ENCODE data around the gene CEACAM6.
"Not testable (repeated sequence)": the region's sequence is repeated elsewhere in the genome, so short reads cannot be mapped to it uniquely, and the experiment has no call there.

Gene CEACAM6

GRCh38 chr19:41755328-41755913 lies at the start of gene CEACAM6:
Gene CEACAM6, plus strand, starts transcription at chr19:41755530. Its CDS starts 109 bp downstream, at chr19:41755639.
- DNase-seq (ENCODE audit: low read depth in 2 of 2) = no peak

DNA sequence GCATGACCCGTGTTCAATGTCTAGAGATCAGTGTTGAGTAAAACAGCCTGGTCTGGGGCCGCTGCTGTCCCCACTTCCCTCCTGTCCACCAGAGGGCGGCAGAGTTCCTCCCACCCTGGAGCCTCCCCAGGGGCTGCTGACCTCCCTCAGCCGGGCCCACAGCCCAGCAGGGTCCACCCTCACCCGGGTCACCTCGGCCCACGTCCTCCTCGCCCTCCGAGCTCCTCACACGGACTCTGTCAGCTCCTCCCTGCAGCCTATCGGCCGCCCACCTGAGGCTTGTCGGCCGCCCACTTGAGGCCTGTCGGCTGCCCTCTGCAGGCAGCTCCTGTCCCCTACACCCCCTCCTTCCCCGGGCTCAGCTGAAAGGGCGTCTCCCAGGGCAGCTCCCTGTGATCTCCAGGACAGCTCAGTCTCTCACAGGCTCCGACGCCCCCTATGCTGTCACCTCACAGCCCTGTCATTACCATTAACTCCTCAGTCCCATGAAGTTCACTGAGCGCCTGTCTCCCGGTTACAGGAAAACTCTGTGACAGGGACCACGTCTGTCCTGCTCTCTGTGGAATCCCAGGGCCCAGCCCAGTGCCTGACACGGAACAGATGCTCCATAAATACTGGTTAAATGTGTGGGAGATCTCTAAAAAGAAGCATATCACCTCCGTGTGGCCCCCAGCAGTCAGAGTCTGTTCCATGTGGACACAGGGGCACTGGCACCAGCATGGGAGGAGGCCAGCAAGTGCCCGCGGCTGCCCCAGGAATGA lies 48.4 kb upstream of the CEACAM6 start:
- DNase-seq (ENCODE audit: low read depth in 2 of 2) = peak; percentile 52 to 60

- DNase-seq (ENCODE audit: low read depth in 2 of 2) = no peak
These were observed 47.9 kb upstream of the CEACAM6 start for GRCh38 chr19:41707502-41707812.

GRCh38 chr19:41707871-41708371 lies 47.4 kb upstream of the CEACAM6 start:
- DNase-seq (ENCODE audit: low read depth in 2 of 2) = no peak

DNA sequence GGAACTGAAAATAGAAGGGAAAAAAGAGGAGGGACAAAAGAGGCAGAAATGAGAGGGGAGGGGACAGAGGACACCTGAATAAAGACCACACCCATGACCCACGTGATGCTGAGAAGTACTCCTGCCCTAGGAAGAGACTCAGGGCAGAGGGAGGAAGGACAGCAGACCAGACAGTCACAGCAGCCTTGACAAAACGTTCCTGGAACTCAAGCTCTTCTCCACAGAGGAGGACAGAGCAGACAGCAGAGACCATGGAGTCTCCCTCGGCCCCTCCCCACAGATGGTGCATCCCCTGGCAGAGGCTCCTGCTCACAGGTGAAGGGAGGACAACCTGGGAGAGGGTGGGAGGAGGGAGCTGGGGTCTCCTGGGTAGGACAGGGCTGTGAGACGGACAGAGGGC lies 46.8 kb upstream of the CEACAM6 start, which contains the start of gene CEACAM5:
CEACAM5 (plus strand) TSS at position 146 of the 400 bp plus-strand sequence; CDS start at position 252, 106 bp downstream.
- DNase-seq (ENCODE audit: low read depth in 2 of 2) = no peak

DNA sequence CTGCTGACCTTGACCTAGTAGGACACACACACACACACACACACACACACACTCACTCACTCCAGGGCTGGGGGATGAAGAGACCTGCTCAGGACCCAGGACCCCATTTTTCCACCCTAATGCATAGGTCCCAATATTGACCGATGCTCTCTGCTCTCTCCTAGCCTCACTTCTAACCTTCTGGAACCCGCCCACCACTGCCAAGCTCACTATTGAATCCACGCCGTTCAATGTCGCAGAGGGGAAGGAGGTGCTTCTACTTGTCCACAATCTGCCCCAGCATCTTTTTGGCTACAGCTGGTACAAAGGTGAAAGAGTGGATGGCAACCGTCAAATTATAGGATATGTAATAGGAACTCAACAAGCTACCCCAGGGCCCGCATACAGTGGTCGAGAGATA lies 45.8 kb upstream of the CEACAM6 start:
- DNase-seq (ENCODE audit: low read depth in 2 of 2) = not testable (repeated sequence)

- DNase-seq (ENCODE audit: low read depth in 2 of 2) = no peak
These were observed 45.2 kb upstream of the CEACAM6 start for GRCh38 chr19:41709951-41710645.

DNA sequence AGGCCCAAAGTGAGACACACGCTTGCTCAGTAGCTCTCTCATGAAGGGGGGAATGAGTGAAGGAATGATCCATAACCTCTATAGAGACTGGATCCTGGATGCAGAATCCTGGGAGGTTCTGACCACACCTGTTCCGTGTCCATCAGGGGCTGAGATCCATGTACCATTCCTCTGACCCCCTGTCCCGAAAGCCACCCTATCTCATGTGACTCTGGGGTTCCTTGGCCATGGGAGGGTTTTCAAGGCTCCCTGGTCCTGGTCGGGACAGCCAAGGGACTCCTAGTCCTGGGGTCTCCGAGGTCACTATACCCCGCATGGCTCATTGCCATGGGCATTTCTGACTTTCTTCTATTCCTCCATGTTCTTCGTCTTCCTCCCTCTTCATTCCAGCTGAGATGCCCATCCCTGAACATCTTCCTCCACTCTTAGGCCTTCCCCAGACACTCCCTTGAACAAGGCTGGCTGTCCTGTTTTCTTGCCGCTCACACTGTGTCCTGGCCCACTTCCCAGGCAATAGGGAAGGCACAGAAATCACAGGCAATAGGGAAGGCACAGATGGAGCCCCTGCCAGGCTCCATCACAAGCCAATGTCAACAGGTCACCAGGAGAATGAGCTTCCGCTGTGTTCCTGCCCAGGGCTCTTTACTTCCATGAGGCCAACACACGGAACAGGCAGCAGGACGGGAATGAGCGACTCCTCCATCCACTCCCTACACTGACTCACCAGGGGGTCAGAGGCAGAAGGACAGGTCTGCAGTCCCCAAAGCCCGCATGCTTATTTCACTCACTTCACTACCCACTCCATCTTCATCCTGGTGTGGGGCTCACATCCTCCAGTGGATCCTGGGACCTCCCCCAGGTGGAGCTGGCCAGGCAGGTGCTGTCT lies 43.7 kb upstream of the CEACAM6 start:
- no peak for DNase-seq (ENCODE audit: low read depth in 2 of 2)

- no peak for DNase-seq (ENCODE audit: low read depth in 2 of 2)
These were observed 40.7 kb upstream of the CEACAM6 start for GRCh38 chr19:41714598-41714997.

GRCh38 chr19:41718761-41719160 lies 36.6 kb upstream of the CEACAM6 start:
- no peak for DNase-seq (ENCODE audit: low read depth in 2 of 2)

DNA sequence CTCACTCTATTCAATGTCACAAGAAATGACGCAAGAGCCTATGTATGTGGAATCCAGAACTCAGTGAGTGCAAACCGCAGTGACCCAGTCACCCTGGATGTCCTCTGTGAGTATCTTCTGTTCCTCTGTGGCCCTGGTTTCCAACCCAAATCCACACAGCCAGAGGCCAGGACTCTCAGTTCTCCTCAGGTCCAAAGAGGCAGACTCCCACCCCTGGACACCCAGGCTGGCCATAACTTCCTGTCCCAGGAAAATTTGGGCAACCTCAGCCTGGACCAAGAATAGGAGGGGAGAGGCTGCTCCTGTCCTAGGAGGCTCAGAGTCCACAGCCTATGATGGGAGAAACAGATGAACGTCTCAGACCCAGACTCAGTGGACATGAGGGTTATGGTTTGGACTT lies 35.2 kb upstream of the CEACAM6 start:
- no peak for DNase-seq (ENCODE audit: low read depth in 2 of 2)

- no peak for DNase-seq (ENCODE audit: low read depth in 2 of 2)
These were observed 28.8 kb upstream of the CEACAM6 start for GRCh38 chr19:41726493-41726892.

DNA sequence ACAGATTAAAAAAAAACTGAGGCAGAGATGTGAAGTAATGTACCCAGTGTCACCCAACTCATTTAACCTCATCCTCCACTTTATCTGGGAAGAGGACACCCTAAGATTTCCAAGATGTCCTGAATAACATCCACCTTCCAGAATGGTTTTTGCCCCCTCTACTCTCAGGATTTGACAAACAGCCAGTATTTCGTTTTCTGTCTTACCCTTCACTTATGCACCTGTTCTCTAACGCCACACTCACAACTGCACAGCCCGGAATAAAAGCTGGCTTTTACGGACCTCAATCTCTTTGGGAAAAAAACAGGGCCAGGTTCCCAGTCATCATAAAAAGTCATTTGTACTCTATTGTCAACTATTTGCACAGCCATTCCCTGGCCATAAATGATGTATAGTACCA lies 21.2 kb upstream of the CEACAM6 start:
- no peak for DNase-seq (ENCODE audit: low read depth in 2 of 2)

DNA sequence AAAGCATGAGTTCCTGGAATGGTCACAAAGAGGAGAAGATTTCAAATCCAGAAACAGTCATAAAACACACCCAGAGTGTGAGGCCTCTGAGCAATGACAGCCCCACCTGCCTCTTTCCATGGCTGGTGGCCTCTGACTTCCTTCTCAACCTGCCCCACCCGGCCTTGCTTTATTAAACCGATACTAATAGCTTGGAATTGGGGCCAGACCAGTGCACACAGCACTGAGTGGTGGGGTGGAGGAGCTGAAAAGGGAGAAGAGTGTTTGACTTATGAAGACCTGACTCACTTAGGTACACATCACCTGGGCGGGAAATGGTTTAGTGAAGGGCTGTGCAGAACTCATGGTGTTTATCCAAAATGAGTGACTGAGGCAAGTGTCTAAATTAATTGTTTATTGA lies 20.7 kb upstream of the CEACAM6 start:
- no peak for DNase-seq (ENCODE audit: low read depth in 2 of 2)

GRCh38 chr19:41735071-41735600 lies 20.2 kb upstream of the CEACAM6 start:
- no peak for DNase-seq (ENCODE audit: low read depth in 2 of 2)

- DNase-seq (ENCODE audit: low read depth in 2 of 2) = no peak
These were observed 16.0 kb upstream of the CEACAM6 start for GRCh38 chr19:41739361-41739760.

GRCh38 chr19:41740415-41741243 lies 14.7 kb upstream of the CEACAM6 start:
- DNase-seq (ENCODE audit: low read depth in 2 of 2) = no peak

DNA sequence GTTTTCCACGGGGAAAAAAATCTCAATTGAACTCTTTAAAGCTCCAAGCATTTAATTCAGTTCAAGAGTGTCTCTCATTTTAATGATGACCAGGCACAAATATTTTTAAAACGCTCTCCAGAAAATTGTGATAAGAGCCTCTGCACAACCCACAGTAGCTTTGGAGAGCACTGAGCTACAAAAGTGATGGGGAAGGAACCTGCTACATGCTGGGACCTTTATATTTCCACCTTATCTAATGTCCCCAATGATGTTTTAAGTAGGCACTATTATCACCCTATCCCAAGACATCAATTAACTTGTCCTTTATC lies 14.1 kb upstream of the CEACAM6 start:
- no peak for DNase-seq (ENCODE audit: low read depth in 2 of 2)

GRCh38 chr19:41744850-41745249 lies 10.5 kb upstream of the CEACAM6 start:
- DNase-seq (ENCODE audit: low read depth in 2 of 2) = no peak

DNA sequence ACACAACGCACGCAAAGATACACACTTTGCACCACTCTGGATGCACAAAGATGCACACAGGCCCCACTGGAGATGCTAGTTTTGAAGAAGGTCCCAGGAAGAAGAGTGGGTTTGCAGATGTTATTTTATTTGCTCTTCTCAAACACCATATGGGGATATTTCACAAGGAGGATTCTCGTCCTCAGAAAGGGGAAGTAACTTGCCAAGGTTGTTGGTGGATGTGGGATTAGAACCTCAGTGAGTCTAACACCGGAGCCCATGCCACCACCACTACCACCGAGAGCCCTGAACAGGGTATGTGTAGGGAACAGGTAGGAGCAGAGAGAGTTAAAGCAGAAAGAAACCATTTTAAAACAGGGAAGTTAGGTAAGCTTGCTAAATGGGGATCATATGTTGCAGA lies 9.6 kb upstream of the CEACAM6 start:
- no peak for DNase-seq (ENCODE audit: low read depth in 2 of 2)
